ENCODE measurements around the gene MARVELD1. TPM values are rescaled to one million over a fixed set of nuclear protein-coding genes. Genes with fewer than 3 reads are reported as not detected.

Gene MARVELD1
- total and polyA plus RNA-seq, 2 of the 13 experiments (the other 11 are each of a cell fraction or from before 2014, with no cell fraction given): not detected

DNA sequence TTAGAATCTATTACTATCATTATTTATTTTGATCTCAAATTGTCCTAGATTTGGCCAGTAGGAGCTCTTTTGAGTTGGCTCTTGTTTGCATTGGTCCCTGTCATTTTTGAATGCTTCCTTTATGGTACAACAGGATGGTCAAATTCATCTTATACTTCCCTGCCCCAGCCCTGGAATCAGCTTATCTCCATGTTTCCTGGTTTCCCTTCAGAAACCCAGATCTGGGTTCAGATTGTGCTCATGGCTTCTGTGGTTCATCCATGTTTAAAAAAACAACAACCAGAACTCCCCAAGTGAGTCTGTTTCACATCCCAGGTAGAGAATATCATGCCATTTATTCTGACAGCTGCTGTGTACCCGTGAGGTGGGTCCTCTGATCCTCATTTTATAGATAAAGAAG is 34.0 kb downstream of the MARVELD1 start:
- ATAC-seq (no peak), DNase-seq (ENCODE audit: low spot score) (no peak), FAIRE-seq (no peak)
- no peak overlapping the region for H3K4me3 ChIP-seq (replicated peaks in 1 of 3; ENCODE audit: insufficient read depth in 1 of 3, low read depth in 2 of 3, low read length in 3 of 3)
- peaks cover 4% of the 10 kb centered on the region; the same call in 1 of the 2 replicates for H4K20me1 ChIP-seq (ENCODE audit: insufficient read depth, low read length)
- peaks cover 32 to 87% of the 10 kb centered on the region in 2 experiments for H3K36me3 ChIP-seq (replicated peaks in 1 of 2; ENCODE audit: control insufficient read depth in 1 of 2, insufficient read depth in 2 of 2, low read length in 2 of 2)
- H3K9me3 ChIP-seq (ENCODE audit: low read length): no peaks in the 10 kb centered on the region
- H3K4me2 ChIP-seq (ENCODE audit: low read depth, low read length): no peak overlapping the region
- no peak overlapping the region for H2AFZ ChIP-seq (ENCODE audit: low read length)
- H3K4me1 ChIP-seq (ENCODE audit: insufficient read depth, low read length): peaks cover 10% of the 10 kb centered on the region
- BruUV-seq (replicated peaks): no TSS peak
- WGBS (ENCODE audit: low lambda C conversion rate): 100% methylated on average over 1 of the region's 1 CpG
- H3K27me3 ChIP-seq (ENCODE audit: control insufficient read depth in 1 of 2, insufficient read depth in 2 of 2, low read length in 2 of 2): no peaks in the 10 kb centered on the region
- TF ChIP-seq PHF8 (CRISPR knock-in tag; IDR thresholded peaks at IDR 0.05) (no peak), PHF5A (CRISPR knock-in tag; IDR thresholded peaks at IDR 0.05; ENCODE audit: low read depth, unreplicated experiment) (no peak), SATB2 (CRISPR knock-in tag; IDR thresholded peaks at IDR 0.05) (no peak), ATM (IDR thresholded peaks at IDR 0.05; ENCODE audit: borderline replicate concordance) (no peak), ZNF652 (CRISPR knock-in tag; IDR thresholded peaks at IDR 0.05; ENCODE audit: borderline replicate concordance, low read depth) (no peak), TEAD2 (CRISPR knock-in tag; IDR thresholded peaks at IDR 0.05) (no peak), MATR3 (CRISPR knock-in tag; IDR thresholded peaks at IDR 0.05) (no peak), MXI1 (IDR thresholded peaks at IDR 0.05; ENCODE audit: borderline replicate concordance, low read depth, low read length) (no peak), TARDBP (CRISPR knock-in tag; IDR thresholded peaks at IDR 0.05) (no peak), SOX5 (CRISPR knock-in tag; IDR thresholded peaks at IDR 0.05; ENCODE audit: borderline replicate concordance) (no peak), ZNF256 (CRISPR knock-in tag; conservative IDR thresholded peaks at IDR 0.05) (no peak), ZFP82 (CRISPR knock-in tag; IDR thresholded peaks at IDR 0.05; ENCODE audit: borderline replicate concordance) (no peak), SMAD3 (CRISPR knock-in tag; IDR thresholded peaks at IDR 0.05) (no peak), RAD51 (IDR thresholded peaks at IDR 0.05; ENCODE audit: borderline replicate concordance) (no peak), EED (CRISPR knock-in tag; IDR thresholded peaks at IDR 0.05) (no peak), ZNF879 (CRISPR knock-in tag; IDR thresholded peaks at IDR 0.05) (no peak), SRSF1 (optimal IDR thresholded peaks at IDR 0.05; ENCODE audit: low read depth, low read length) (no peak)
- TF ChIP-seq, protein P1, sequence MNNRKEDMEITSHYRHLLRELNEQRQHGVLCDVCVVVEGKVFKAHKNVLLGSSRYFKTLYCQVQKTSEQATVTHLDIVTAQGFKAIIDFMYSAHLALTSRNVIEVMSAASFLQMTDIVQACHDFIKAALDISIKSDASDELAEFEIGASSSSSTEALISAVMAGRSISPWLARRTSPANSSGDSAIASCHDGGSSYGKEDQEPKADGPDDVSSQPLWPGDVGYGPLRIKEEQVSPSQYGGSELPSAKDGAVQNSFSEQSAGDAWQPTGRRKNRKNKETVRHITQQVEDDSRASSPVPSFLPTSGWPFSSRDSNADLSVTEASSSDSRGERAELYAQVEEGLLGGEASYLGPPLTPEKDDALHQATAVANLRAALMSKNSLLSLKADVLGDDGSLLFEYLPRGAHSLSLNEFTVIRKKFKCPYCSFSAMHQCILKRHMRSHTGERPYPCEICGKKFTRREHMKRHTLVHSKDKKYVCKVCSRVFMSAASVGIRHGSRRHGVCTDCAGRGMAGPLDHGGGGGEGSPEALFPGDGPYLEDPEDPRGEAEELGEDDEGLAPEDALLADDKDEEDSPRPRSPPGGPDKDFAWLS (CRISPR knock-in tag; IDR thresholded peaks at IDR 0.05; ENCODE audit: borderline replicate concordance): no peak
- TF ChIP-seq, protein P2, sequence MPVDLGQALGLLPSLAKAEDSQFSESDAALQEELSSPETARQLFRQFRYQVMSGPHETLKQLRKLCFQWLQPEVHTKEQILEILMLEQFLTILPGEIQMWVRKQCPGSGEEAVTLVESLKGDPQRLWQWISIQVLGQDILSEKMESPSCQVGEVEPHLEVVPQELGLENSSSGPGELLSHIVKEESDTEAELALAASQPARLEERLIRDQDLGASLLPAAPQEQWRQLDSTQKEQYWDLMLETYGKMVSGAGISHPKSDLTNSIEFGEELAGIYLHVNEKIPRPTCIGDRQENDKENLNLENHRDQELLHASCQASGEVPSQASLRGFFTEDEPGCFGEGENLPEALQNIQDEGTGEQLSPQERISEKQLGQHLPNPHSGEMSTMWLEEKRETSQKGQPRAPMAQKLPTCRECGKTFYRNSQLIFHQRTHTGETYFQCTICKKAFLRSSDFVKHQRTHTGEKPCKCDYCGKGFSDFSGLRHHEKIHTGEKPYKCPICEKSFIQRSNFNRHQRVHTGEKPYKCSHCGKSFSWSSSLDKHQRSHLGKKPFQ (CRISPR knock-in tag; IDR thresholded peaks at IDR 0.05; ENCODE audit: insufficient replicate concordance): no peak
- CTCF ChIA-PET (ENCODE audit: low intra/inter-chr PET ratio, low total read pairs): no interaction called here
- no peak overlapping the region for H3K27ac ChIP-seq (ENCODE audit: extremely low read length, insufficient read depth, low read length)
- peaks cover 12% of the 10 kb centered on the region for H3K79me2 ChIP-seq (ENCODE audit: insufficient read depth, low read length)
- POLR2A ChIA-PET: no interaction called here
- no peak overlapping the region for H3K9ac ChIP-seq (ENCODE audit: insufficient read depth, low read depth, low read length)
- in situ Hi-C loops (cut with HindIII; ENCODE audit: extremely low pct_ligation_motif_present, low pct_unique_long_range_greater_than_20kb) (no loop called here), intact Hi-C loops (cut with micrococcal nuclease; ENCODE audit: unreplicated experiment) (no loop called here)

Measured in HepG2 (cell line).